ENCODE data around the gene FGF6. TPM values are rescaled to one million over a fixed set of nuclear protein-coding genes. Genes with fewer than 3 reads are reported as not detected.

FGF6 gene
- total RNA-seq, 1 experiment from 2014 or later, result not detected

- H3K79me2 ChIP-seq (ENCODE audit: low read depth), result no peaks in the 10 kb centered on the region
- no peaks in the 10 kb centered on the region for H3K4me1 ChIP-seq (replicated peaks; ENCODE audit: insufficient read depth)
- H3F3A ChIP-seq (ENCODE audit: insufficient read depth, low read depth), result no peaks in the 10 kb centered on the region
- no TSS peak for BruUV-seq (replicated peaks)
- H3K4me2 ChIP-seq, result no peak overlapping the region
- H3K9me2 ChIP-seq (ENCODE audit: insufficient read depth), result no peaks in the 10 kb centered on the region
- no peaks in the 10 kb centered on the region; the same call in 1 of the 2 replicates for H3K9me3 ChIP-seq (ENCODE audit: insufficient read depth, low read depth)
- peaks cover 83% of the 10 kb centered on the region for H3K27me3 ChIP-seq (ENCODE audit: insufficient read depth, low read depth)
- TF ChIP-seq EZH2 (IDR thresholded peaks at IDR 0.05; ENCODE audit: low read depth), result no peak
- TF ChIP-seq, protein P1, sequence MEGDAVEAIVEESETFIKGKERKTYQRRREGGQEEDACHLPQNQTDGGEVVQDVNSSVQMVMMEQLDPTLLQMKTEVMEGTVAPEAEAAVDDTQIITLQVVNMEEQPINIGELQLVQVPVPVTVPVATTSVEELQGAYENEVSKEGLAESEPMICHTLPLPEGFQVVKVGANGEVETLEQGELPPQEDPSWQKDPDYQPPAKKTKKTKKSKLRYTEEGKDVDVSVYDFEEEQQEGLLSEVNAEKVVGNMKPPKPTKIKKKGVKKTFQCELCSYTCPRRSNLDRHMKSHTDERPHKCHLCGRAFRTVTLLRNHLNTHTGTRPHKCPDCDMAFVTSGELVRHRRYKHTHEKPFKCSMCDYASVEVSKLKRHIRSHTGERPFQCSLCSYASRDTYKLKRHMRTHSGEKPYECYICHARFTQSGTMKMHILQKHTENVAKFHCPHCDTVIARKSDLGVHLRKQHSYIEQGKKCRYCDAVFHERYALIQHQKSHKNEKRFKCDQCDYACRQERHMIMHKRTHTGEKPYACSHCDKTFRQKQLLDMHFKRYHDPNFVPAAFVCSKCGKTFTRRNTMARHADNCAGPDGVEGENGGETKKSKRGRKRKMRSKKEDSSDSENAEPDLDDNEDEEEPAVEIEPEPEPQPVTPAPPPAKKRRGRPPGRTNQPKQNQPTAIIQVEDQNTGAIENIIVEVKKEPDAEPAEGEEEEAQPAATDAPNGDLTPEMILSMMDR (conservative IDR thresholded peaks at IDR 0.05), result no peak
- intact Hi-C loops (cut with micrococcal nuclease; ENCODE audit: unreplicated experiment), result no loop called here
- H2AFZ ChIP-seq, result no peak overlapping the region
- ChIA-PET CTCF (no interaction called here), POLR2A (ENCODE audit: unreplicated experiment) (no interaction called here)
- no peak overlapping the region for H3K27ac ChIP-seq
- no peak overlapping the region for H3K4me3 ChIP-seq
- no peak for DNase-seq
- H3K36me3 ChIP-seq (ENCODE audit: low read depth), result no peaks in the 10 kb centered on the region
- no peaks in the 10 kb centered on the region for H4K20me1 ChIP-seq (ENCODE audit: insufficient read depth)
Observed at GRCh38 chr12:4418913-4419312, 26.7 kb downstream of the FGF6 start.

GRCh38 chr12:4417936-4418335 is 27.7 kb downstream of the FGF6 start:
- CTCF ChIA-PET, result no interaction called here
- no TSS peak for BruUV-seq (replicated peaks)
- H3K27me3 ChIP-seq (ENCODE audit: insufficient read depth, low read depth), result peaks cover 84% of the 10 kb centered on the region
- no peaks in the 10 kb centered on the region; the same call in 1 of the 2 replicates for H3K9me3 ChIP-seq (ENCODE audit: insufficient read depth, low read depth)
- H2AFZ ChIP-seq, result no peak overlapping the region
- no peaks in the 10 kb centered on the region for H3K36me3 ChIP-seq (ENCODE audit: low read depth)
- DNase-seq, result no peak
- no peaks in the 10 kb centered on the region for H3K79me2 ChIP-seq (ENCODE audit: low read depth)
- H3K4me1 ChIP-seq (replicated peaks; ENCODE audit: insufficient read depth), result no peaks in the 10 kb centered on the region
- no peak for TF ChIP-seq EZH2 (IDR thresholded peaks at IDR 0.05; ENCODE audit: low read depth)
- TF ChIP-seq, protein P1 (conservative IDR thresholded peaks at IDR 0.05), result no peak
- no peaks in the 10 kb centered on the region for H3F3A ChIP-seq (ENCODE audit: insufficient read depth, low read depth)
- no peak overlapping the region for H3K4me3 ChIP-seq
- H3K9me2 ChIP-seq (ENCODE audit: insufficient read depth), result no peaks in the 10 kb centered on the region
- no peak overlapping the region for H3K27ac ChIP-seq
- POLR2A ChIA-PET (ENCODE audit: unreplicated experiment), result no interaction called here
- no peaks in the 10 kb centered on the region for H4K20me1 ChIP-seq (ENCODE audit: insufficient read depth)
- intact Hi-C loops (cut with micrococcal nuclease; ENCODE audit: unreplicated experiment), result no loop called here
- no peak overlapping the region for H3K4me2 ChIP-seq

GRCh38 chr12:4417455-4417854 is 28.2 kb downstream of the FGF6 start:
- DNase-seq, result no peak
- no peak overlapping the region for H2AFZ ChIP-seq
- no peaks in the 10 kb centered on the region for H3K4me1 ChIP-seq (replicated peaks; ENCODE audit: insufficient read depth)
- no peaks in the 10 kb centered on the region for H3F3A ChIP-seq (ENCODE audit: insufficient read depth, low read depth)
- BruUV-seq (replicated peaks), result no TSS peak
- no peaks in the 10 kb centered on the region for H3K36me3 ChIP-seq (ENCODE audit: low read depth)
- ChIA-PET CTCF (no interaction called here), POLR2A (ENCODE audit: unreplicated experiment) (no interaction called here)
- no peak overlapping the region for H3K4me3 ChIP-seq
- H3K4me2 ChIP-seq, result no peak overlapping the region
- no peaks in the 10 kb centered on the region for H3K79me2 ChIP-seq (ENCODE audit: low read depth)
- H3K27ac ChIP-seq, result no peak overlapping the region
- TF ChIP-seq EZH2 (IDR thresholded peaks at IDR 0.05; ENCODE audit: low read depth), result no peak
- TF ChIP-seq, protein P1 (conservative IDR thresholded peaks at IDR 0.05), result no peak
- no peaks in the 10 kb centered on the region for H3K9me2 ChIP-seq (ENCODE audit: insufficient read depth)
- H4K20me1 ChIP-seq (ENCODE audit: insufficient read depth), result no peaks in the 10 kb centered on the region
- H3K27me3 ChIP-seq (ENCODE audit: insufficient read depth, low read depth), result peaks cover 85% of the 10 kb centered on the region
- H3K9me3 ChIP-seq (ENCODE audit: insufficient read depth, low read depth), result no peaks in the 10 kb centered on the region; the same call in 1 of the 2 replicates
- intact Hi-C loops (cut with micrococcal nuclease; ENCODE audit: unreplicated experiment), result no loop called here
